GDM1 (cell line): Measurements from ENCODE around the gene DNAJC7.
"Not testable (repeated sequence)": the region's sequence is repeated elsewhere in the genome, so short reads cannot be mapped to it uniquely, and the experiment has no call there.

Experiments used
- DNase-seq: peaks from one replicate; lab custom pipeline; 2025; lab: John Stamatoyannopoulos, UW

DNAJC7 gene

DNA sequence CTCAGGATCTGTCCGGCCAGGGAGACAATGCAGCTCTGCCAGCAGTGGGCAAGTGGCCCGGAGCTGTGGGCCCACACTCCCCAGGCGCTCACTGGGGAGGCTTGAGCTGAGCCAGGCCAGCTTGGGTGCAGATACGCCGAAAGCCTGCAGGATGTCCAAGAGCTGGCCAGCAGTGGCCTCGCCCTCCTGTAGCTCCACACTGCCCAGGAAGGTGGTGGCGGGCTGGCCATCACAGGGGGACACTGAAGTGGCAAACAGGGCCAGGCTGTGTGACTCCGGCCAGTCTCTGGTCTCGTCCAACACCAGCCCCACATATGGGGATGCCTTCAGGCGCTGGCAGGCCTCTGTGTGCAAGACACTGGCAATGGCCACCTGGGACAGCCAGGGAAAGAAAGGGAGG is 23.6 kb upstream of the DNAJC7 start:
- no peak for DNase-seq

DNA sequence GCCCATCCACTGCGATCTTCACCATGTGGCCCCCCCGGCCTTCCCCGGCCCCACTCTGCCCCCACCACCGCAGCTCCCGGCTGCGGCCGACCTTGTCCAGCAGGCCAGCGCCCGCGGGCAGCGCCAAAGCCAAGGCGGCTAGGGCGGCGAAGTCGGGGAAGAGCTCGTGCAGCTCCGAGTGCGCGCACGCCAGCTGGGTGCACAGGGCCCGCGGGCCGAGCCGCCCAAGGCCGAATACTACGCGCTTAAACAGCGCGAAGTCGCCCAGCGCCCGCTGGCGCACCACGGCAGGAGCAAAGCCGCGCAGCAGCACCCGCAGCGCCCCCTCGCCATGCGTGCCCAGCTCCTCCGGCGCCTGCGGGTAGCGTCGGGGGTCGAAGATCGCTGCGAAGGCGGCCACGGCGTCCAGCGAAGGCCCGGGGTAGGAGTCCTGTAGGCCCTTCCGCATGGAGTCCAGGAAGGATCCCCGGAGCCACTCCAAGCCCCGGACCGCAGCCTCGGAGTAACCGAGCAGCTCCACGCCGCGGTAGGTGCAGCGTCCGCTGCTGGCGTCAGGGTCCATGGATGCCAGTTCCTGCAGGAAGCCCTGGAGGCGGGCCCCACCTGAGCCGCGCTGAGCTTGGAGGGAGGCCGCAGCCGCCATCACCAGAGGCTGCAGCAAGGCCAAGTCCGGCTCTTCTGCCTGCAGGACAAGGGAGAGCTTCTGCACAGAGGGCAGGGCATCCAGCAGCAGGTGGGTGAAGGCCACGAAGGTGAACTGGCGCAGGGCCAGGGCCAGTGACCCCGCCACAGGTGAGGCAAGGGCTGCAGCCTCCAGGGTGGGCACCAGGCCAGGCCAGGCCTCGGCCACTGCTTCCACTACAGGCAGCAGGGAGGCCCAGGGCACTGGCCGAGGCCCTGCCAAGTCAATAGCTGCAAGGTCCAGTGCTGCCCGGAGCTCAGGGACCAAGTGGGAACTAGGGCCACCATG is 22.8 kb upstream of the DNAJC7 start:
- no peak for DNase-seq

DNA sequence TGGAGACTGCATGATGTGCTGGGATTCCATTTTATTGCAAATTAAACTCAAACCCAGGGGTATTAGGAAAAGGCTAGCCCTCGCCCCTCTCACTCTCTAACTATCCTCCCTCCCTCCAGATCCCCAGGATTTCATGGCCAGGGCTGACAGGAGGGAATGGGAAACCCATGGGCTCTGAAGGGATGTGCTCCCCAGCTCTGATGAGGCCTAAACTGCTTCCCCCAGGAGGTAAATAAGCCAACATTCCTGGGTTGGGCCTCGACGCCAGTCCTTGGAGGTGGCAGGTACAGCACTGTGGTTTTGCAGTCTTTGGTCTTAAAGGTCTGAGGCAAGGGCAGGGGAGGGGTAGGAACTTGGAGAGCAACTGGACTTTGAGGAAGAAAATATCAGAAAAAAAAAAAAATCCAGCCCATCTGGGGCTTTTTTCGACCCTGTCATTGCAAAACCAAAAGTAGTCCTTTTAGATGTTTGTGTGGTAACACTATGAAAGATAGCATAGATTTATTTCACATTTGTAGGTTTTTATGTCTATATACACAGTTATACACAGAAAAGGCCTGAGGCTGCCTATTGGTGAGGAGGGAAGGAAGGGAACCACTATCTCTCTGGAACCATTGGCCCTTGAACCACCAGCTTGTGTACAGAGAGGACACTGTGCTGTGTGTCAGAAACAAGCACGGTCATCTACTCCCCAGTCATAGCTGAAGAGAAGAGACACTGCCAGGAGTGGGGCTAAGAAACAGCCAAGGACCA is 21.2 kb upstream of the DNAJC7 start:
- no peak for DNase-seq

DNA sequence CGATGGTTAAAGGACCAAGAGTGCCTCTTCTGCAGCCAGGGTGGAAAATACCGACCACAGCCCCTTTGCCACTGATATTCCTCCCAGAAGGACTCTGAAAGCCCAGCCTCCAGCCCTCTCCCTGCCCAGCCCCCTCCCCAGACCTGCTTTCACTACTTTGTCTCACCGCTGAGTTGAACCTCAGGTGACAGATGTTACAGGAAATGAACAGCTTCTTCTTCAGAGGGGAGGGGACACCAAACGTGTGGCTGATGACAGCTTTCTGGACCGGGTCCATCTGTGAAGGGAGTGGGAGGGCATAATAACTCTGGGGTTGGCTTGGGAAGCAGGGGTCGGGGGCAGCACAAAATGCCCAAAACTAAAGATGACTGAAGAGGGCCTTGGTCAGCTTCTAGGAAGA is 16.8 kb upstream of the DNAJC7 start:
- no peak for DNase-seq

DNA sequence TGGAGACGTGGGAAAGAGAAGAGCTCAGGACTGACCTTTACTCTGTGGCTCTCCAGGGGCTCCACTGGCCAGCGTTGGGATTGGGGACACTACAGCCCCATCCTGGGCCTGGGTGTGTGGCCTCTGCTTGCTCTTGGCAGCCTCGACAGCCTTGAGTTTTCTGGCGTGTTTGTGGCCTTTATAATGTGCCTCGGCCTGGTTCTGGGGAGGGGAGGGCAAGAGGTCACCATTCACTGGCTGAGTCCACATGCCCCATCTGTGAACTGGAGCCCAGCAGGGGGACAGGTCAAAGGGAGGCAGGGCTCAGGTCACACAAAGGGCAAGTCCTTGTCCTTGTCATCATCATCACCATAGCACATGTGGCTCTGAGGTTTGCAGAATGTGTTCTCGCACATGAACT is 14.3 kb upstream of the DNAJC7 start:
- DNase-seq: no peak

DNA sequence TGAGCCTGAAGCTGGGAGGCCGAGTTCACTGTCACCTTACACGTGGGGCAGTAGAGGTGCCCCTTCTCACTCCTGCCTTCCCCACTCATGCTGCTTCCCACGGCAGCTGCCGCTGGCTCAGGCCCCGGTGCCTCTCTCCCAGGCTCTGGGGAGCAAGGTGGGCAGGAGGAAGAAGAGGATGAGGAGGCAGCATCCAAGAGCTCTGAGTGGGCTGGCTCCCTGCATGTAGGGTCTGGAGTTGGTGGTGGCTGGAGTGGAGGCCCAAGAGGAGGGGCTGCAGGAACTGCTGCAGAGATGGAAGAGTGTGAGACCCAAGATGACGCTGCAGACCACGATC is 11.5 kb upstream of the DNAJC7 start:
- DNase-seq: no peak

DNA sequence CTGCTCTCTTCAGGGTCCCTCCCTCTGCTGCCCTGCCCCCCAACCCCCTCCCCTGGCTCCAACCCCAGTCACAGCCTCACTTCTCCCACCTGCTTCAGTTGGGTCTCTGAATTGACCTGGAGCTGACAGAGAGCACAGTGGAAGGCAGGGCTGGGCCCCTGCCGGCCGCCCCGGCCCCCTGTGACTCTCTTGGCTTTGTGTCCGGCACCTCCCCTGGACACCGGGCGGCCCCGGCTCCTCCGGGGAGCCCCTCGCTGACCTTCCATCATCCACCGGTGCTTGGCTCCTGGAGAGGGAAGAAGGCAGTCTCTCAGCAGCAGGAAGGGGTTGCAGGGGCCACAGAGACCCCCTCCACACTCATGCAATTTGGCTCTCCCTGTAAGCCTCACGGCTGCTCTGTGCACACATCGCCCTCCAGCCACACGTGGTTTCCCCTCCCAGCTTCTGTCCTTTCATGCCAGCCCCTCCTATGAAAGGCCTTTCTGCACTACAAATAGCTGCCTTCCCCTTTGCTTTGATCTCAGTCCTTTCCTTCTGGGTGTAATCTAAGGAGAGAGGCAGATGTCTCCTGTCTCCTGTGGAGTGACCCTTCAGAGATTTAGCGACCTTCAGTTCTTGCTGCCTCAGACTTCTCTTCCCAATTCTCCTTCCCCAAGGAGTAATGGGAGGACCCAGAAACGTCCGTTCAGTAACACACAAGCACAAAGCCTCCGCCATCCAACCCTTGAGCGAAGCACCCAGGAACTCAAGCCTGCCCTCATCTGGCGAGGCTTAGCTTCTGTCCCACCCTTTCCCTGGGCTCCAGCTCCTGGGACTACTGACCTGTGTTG is 10.9 kb upstream of the DNAJC7 start:
- no peak for DNase-seq

DNA sequence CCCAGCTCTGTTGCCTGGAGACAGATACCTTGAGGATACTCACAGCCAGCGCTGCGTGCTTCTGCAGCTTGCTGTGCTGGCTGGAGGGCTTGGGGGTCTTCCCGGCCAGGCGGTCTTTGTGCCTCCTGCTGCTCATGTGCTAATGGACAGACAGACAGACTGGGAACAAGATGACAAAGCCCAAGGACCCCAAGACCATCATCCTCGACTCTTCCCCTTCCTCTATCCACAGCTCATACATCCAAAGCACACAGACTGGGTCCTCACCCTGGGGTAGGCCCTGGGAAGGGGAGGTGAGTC is 10.3 kb upstream of the DNAJC7 start:
- DNase-seq: no peak

DNA sequence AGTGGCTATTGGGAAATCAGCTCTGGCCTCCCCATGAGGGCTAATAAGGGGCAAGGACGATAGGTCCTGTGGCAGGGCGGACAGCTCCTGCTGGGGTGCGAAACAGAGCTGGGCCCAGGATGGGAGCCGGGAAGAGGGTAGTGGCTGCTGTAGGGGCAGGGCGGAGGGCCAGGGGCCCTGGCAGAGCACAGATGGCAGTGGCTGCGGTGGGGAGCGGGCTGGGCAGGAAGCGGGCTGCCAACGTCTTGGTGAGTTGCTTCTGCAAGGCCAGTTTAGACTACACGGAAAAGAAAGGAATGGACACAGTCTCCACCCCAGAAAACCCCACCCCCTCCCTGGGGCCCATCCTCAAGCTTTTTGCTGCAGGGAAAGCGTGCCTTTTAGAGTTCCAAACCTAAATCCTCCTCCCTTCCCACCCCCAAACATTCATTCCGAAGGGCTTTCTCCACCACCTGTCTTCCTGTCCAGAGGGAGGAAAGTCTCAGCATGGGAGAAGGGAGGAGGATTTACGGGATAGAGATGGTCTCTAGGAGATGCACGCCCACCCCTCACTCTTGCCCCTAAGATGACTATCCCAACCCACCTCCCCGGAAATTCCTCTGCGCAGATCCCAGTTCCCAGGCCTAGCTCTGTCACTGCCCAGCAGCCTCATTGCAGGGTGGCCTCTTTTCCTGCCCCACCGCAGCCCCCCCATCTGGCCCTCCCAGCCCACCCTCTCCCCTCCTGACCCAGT is 9.8 kb upstream of the DNAJC7 start:
- DNase-seq: no peak

DNA sequence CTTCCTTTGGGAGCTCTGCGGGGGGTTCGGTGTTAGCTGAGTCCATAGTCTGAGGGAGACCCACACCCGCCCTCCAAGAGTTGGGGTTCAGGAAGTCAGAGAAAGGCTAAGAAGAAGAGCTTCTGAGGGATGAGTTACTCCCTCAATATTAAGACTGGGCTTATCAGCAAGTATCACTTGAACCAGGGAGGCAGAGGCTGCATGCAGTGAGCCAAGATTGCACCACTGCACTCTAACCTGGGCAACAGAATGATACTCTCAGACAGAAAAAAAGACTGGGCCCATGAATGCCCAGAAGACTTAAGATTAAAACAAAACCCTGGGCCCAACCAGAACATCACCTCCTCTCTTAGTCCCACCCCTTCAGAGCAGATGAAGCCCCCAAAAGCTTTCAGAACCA is 8.7 kb upstream of the DNAJC7 start:
- no peak for DNase-seq

DNA sequence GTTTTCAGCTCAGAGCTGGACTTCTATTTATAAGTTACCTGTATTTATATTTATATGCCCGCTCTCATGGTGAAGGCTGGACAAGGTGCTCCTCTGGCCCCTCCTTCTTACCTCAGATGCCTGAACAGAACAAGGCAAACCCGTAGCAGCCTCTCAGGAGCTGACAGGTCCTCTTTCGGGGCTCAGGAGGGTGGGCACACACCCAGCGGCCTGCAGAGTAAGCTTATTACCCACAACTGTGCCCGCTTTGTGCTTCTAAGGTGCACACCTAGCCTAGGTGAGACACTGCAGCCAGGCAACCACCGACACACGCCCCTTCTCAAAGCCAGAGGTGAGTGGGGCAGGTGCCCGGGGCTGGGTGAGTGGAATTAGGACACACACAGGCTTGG is 7.9 kb upstream of the DNAJC7 start:
- no peak for DNase-seq

DNA sequence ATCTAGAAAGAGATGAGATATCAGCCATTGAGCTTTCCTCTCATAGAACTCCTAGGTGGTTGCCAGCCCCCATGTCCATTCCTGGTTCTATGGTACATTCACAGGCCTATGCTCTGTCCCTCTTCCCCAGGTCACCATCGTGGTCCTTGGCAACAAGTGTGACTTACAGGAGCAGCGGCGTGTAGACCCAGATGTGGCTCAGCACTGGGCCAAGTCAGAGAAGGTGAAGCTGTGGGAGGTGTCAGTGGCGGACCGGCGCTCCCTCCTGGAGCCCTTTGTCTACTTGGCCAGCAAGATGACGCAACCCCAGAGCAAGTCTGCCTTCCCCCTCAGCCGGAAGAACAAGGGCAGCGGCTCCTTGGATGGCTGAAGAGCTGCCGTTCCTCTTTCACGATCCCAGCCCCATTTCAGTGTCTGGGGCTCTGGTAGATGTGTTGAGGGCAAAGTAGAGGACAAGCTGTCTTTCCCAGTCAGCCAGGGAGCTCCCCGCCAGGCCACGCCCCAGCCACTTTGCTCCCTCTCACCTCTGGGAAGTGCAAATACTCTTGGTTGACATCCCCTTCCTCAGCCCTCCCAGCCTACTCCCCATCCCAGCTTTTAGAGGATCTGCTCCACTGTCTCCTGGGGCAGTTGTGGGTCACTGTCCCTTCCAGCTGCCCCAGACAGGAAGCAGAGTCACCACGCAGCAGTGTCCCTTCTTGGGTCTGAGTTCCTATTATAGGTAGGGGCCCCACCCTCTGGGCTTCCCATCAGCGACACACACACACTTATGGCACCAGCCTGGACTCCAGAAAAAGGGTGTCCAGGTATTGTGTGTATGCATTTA is 6.5 kb upstream of the DNAJC7 start:
- DNase-seq: no peak

DNA sequence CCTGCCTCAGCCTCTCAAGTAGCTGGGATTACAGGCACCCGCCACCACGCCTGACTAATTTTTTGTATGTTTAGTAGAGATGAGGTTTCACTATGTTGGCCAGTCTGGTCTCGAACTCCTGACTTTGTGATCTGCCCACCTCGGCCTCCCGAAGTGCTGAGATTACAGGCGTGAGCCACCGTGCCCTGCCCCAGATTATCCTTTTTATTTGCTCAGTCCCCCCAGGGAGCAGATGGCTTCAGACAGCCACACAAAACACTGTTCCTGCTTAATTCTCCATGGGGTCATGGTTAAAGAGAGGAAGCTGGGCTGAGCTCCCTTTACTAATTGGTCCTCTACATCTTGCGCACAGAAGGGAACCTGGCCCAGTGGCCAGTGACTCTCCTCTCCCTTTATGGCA is 3.6 kb upstream of the DNAJC7 start:
- not testable (repeated sequence) for DNase-seq

DNA sequence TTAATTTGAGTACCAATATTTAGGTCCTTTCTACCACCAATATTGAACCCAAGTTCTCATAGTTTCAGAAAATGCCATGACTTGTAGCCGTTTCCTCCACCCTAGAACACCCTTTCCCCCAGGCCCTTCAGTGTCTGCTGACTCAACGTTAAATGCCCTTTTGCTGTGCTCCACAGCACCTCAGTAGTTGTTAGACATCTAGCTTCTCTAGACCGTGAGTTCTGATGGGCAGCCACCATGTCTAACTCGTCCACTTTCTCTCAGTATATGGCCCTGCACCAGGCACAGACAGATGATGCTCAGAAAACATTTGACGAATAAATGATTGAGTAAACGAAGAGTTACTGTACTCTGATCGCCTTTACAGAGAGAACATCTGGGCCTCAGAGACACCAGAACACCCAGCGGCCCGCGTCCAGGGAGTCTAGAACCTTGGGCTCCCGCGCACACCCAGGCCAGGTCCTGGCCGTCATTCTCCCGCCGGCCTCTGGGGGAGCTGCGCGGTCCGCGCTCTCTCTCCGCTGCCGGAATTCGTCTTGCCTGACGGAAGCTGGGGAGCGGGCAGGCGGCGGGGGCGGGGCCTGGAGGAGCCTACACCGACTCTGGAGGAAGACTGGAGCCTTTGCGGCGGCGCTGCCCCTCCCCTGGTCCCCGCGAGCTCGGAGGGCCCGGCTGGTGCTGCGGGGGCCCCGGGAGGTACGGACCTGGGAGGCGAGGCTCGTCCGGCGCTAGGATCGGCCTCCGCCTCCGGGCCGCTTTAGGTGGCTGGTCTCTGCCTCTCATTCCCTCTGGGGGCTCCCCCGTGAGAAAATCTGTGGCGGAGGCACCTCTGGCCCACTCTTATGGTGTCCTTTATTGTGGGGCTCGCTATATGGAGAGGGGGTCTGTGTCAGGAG is 2.5 kb upstream of the DNAJC7 start, which contains the start of gene NKIRAS2:
Gene NKIRAS2, plus strand, starts transcription at position 582 of the 896 bp plus-strand sequence. CDS start 1,488 bp downstream, outside the sequence.
- DNase-seq: peak; percentile 85

DNA sequence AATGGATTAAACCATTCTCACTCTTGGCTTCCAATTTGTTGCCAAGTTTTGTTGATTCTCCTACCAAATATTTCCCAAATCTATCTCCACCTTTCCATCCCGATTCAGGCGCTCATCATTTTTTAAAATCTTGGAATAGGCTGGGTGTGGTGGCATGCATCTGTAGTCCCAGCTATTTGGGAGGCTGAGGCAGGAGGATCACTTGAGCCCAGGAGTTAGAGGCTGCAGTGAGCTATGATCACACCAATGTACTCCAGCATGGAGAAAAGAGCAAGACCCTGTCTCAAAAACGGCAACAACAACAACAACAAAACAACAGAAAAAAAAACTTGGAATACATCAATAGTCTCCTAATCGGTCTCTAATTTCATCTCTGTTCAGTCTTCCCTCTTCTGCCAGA is 1.7 kb upstream of the DNAJC7 start:
- no peak for DNase-seq

DNA sequence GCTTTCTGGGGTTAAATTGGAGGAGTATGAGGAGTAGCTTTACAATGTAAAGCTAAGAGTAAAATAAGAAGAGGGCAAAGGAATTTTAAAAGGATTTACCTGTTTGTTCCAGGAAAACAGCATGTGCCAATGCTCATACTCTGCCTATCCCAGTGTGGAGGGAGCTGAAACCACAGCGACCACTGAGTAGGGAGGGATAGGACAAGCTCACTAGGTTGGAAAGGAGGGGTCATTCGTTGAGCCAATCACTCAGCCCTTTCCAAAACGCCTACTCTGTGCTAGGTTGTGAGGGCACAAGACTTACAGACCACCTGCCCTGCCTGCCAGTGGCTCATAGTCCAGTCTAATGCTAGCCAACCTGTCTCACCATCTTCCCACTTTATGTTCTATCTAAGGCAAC is 1.1 kb upstream of the DNAJC7 start:
- DNase-seq: no peak

DNA sequence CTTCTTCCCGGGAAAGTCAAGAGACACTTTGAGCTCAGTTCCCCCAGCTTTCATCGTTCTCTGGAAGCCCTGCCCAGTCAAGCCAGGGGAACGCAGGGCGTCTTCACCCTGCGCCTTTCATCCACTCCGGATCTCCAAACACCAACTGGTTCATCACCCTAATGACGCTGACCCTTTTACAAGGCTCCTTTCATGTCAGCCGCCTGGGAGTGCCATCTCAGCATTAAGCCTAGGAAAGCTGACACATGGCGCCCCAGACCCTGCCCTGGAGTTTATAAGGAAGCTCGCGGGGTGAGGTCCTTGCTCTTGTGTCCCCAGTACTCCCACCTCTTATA is 594 bp upstream of the DNAJC7 start:
- DNase-seq: no peak

DNA sequence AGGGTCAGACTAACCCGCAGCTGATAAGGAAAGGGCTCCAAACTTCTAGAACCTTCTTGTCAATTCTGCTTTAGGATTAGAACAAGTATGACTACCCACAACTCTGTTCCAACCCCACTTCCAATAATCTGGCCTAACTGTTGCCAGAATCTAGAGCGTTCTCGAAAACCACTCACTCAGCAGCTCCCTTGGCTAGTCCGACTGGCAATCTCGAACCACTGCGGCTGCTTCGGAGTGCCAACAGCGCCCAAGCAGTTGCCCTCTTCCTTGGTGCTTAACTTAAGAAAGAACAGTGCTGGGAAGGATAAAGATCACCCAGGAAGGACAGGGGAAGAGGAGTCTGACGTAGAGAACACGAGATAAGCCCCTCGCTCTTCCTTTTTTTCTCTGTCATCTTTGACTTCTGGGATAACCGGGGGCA is 818 bp downstream of the DNAJC7 start:
- no peak for DNase-seq

DNA sequence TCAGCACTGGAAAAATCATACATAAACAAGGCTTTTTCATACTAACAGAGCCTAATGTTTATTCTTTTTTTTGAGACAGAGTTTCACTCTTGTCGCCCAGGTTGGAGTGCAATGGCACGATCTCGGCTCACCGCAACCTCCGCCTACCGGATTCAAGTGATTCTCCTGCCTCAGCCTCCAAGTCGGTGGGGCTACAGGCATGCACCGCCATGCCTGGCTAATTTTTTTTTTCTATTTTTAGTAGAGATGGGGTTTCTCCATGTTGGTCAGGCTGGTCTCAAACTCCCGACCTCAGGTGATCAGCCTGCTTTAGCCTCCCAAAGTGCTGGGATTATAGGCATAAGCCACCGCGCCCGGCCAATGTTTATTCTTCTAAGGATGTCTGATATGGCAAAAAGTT is 3.5 kb downstream of the DNAJC7 start:
- not testable (repeated sequence) for DNase-seq

DNA sequence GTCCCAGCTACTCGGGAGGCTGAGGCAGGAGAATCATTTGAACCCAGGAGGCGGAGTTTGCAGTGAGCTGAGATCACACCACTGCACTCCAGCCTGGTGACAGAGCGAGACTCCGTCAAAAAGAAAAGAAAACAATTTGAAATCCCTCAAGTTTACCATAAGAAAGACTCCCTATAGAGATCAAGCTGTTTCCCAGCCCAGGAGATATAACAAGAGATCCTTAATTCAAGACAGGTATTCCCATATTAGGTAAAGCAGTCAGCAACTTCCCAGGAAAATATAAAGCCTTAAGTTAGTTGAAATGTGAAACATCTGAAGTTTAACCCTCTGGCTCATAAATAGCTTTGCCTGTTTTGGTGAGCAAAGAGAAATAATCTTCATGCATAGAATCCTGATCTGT is 4.9 kb downstream of the DNAJC7 start:
- DNase-seq: not testable (repeated sequence)
